OCI-LY7 (cell line): ENCODE data around the gene FAM171A2. TPM values are rescaled to one million over a fixed set of nuclear protein-coding genes. Genes with fewer than 3 reads are reported as not detected.

Source experiments
- BruUV-seq: library from RNA; stranded (reverse); fragments of 400-500 nt; replicated peaks from 2 replicates; lab custom pipeline; 2021; lab: Mats Ljungman, UMichigan
- CTCF ChIA-PET: fragments of 300-600 bp; sonication (Branson Sonifier 250); formaldehyde crosslinking; loops from one replicate; lab custom pipeline; 2022; ENCODE audit warnings: antibody characterized with exemption; ENCODE audit not compliant: unreplicated experiment; lab: Charles Lee
- POLR2A ChIA-PET: fragments of 300-600 bp; sonication (Branson Sonifier 250); formaldehyde crosslinking; loops from one replicate; lab custom pipeline; 2022; ENCODE audit warnings: antibody characterized with exemption; lab: Charles Lee
- DNase-seq: peaks from one replicate; pipeline ENCODE4 v3.0.0-alpha.2; 2015; ENCODE audit warnings: low spot score
- H2AFZ ChIP-seq: fragments of 200-600 bp; sonication (generic), shearing (Covaris generic); 2 replicates; pipeline ENCODE4 v1.6.1; 2014; ENCODE audit warnings: mild to moderate bottlenecking, antibody characterized with exemption, low read length, moderate library complexity
- H3K27ac ChIP-seq: fragments of 200-600 bp; sonication (generic); 2 replicates; pipeline ENCODE4 v1.5.1; 2014; ENCODE audit warnings: mixed run types, low read depth, mild to moderate bottlenecking, moderate library complexity, low read length, inconsistent platforms; ENCODE audit not compliant: poor library complexity, severe bottlenecking
- H3K36me3 ChIP-seq: fragments of 200-600 bp; sonication (generic); 2 replicates; pipeline ENCODE4 v1.6.1; 2014; ENCODE audit warnings: mild to moderate bottlenecking, antibody characterized with exemption, low read length, moderate library complexity, mixed read lengths; ENCODE audit not compliant: insufficient read depth
- H3K4me1 ChIP-seq: fragments of 200-600 bp; sonication (generic); 2 replicates; pipeline ENCODE4 v1.5.1; 2014; ENCODE audit warnings: mild to moderate bottlenecking, low read length; ENCODE audit not compliant: insufficient read depth, poor library complexity, severe bottlenecking
- H3K4me2 ChIP-seq: fragments of 200-600 bp; sonication (generic); 2 replicates; pipeline ENCODE4 v1.6.1; 2014; ENCODE audit warnings: mild to moderate bottlenecking, low read length
- H3K4me3 ChIP-seq: fragments of 200-600 bp; sonication (generic); 2 replicates; pipeline ENCODE4 v1.5.1; 2014; ENCODE audit warnings: mild to moderate bottlenecking, low read depth, low read length; ENCODE audit not compliant: poor library complexity, severe bottlenecking
- H3K79me2 ChIP-seq: fragments of 200-600 bp; sonication (generic); 2 replicates; pipeline ENCODE4 v1.6.1; 2016; ENCODE audit warnings: low read depth, mild to moderate bottlenecking, low read length, moderate library complexity, mixed read lengths; ENCODE audit not compliant: insufficient read depth
- H3K9me2 ChIP-seq: fragments of 200-600 bp; sonication (generic); 2 replicates; pipeline ENCODE4 v1.6.1; 2016; ENCODE audit warnings: mild to moderate bottlenecking, low read length, mixed read lengths; ENCODE audit not compliant: insufficient read depth
- H3K9me3 ChIP-seq: fragments of 200-600 bp; sonication (generic); 2 replicates; pipeline ENCODE4 v1.6.1; 2014; ENCODE audit warnings: mild to moderate bottlenecking, mixed run types, low read length, mixed read lengths
- H4K20me1 ChIP-seq: fragments of 200-600 bp; sonication (generic); 2 replicates; pipeline ENCODE4 v1.6.1; 2014; ENCODE audit warnings: mild to moderate bottlenecking, antibody characterized with exemption, low read length, moderate library complexity, mixed read lengths; ENCODE audit not compliant: insufficient read depth
- EZH2phosphoT487 ChIP-seq: fragments of 200-600 bp; sonication (generic); IDR thresholded peaks from 2 replicates; pipeline ENCODE4 v1.6.1; 2018; ENCODE audit warnings: low read depth, borderline replicate concordance, mild to moderate bottlenecking, mixed run types, antibody characterized with exemption, low read length, moderate library complexity, mixed read lengths
- intact Hi-C: fragments of 100-400 bp; cut with micrococcal nuclease; formaldehyde crosslinking; loops from one replicate; pipeline ENCODE4 v1.10.0; 2022; ENCODE audit not compliant: unreplicated experiment
- total RNA-seq, 2 experiments: library from RNA; depleted of rRNA in 1 of 2; stranded (reverse); fragments of >200 nt in 1 of 2; shearing (Covaris generic) in 1 of 2; gene quantifications; 2 replicates each; pipeline ENCODE4 v1.2.3, GENCODE V29; 2014 to 2022
- TF ChIP-seq, protein P1 (sequence below): fragments of 200-600 bp; sonication (generic); conservative IDR thresholded peaks from 2 replicates; pipeline ENCODE4 v1.5.1; 2014; ENCODE audit warnings: mild to moderate bottlenecking, antibody characterized with exemption, low read length, moderate library complexity, mixed read lengths

FAM171A2 gene
- total RNA-seq, 2 experiments from 2014 or later = 3.4 to 4.6 TPM

DNA sequence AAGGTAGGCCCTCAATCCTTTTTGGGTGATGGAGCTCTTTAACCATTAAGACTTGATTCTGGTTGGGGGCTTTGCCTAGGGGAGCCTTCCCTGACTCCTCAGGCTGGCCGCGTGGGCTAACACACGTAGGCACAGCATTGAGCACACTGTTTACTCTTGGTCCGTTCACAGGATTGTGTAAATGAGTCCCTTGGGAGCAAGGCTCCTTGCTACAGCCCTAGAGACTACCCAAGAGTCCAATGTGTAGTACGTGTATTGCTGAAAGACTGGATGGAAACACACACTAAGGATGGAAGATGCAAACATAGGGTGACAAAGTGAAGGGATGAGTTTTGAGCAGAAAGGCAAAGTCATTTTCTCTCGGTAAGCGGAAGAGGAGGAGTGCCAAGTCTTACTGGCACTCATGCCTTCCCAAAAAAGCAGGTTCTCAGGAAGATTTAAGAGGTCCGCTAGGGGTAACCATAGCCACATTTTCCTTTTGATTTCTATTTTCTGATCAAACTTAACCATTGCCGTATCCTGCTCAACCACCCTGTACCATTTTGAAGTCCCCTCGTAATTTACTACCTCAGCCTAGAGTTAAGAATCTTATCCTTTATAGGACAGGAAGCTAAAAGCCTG, 26.7 kb upstream of the FAM171A2 start:
- Histone ChIP-seq H4K20me1 (no peaks in the 10 kb centered on the region), H3K79me2 (no peaks in the 10 kb centered on the region), H3K9me3 (no peaks in the 10 kb centered on the region), H3K9me2 (no peaks in the 10 kb centered on the region), H3K36me3 (no peaks in the 10 kb centered on the region), H3K4me2 (no peak overlapping the region), H3K4me3 (no peak overlapping the region), H3K27ac (no peak overlapping the region), H3K4me1 (peaks cover 2% of the 10 kb centered on the region), H2AFZ (no peak overlapping the region)
- ChIA-PET CTCF (no interaction called here), POLR2A (interaction anchor here (0.6 kb wide), 1 partner anchor 420 kb away, joined by 4 read pairs; no protein-coding TSS in a partner anchor)
- BruUV-seq = no TSS peak
- intact Hi-C loops = no loop called here
- DNase-seq = no peak
- TF ChIP-seq EZH2phosphoT487 = no peak
- TF ChIP-seq, protein P1, sequence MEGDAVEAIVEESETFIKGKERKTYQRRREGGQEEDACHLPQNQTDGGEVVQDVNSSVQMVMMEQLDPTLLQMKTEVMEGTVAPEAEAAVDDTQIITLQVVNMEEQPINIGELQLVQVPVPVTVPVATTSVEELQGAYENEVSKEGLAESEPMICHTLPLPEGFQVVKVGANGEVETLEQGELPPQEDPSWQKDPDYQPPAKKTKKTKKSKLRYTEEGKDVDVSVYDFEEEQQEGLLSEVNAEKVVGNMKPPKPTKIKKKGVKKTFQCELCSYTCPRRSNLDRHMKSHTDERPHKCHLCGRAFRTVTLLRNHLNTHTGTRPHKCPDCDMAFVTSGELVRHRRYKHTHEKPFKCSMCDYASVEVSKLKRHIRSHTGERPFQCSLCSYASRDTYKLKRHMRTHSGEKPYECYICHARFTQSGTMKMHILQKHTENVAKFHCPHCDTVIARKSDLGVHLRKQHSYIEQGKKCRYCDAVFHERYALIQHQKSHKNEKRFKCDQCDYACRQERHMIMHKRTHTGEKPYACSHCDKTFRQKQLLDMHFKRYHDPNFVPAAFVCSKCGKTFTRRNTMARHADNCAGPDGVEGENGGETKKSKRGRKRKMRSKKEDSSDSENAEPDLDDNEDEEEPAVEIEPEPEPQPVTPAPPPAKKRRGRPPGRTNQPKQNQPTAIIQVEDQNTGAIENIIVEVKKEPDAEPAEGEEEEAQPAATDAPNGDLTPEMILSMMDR = no peak

DNA sequence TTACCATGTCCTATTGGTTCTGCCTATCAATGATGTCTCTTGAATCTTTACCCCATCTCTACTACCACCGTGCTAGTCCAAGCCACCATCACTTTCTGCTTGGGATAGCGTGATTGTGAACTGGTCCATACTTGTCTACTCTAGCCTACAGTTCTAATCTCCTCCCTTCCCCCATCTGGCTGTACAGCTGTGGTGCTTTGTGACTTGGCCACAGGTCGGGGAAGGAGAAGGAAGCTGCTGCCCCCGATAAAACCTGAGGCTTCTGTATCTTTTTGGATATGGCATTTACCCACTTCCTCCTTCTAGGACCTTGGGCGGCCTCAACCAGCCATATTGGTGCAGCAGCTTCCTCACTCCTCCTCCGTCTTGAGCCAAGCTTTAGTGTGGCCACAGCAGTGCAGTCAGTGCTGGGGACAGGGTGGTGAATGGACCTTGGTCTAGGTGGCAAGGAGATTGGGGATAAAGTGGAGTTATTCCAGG, 26.1 kb upstream of the FAM171A2 start:
- BruUV-seq = no TSS peak
- Histone ChIP-seq H3K27ac (no peak overlapping the region), H4K20me1 (no peaks in the 10 kb centered on the region), H3K4me1 (peaks cover 7% of the 10 kb centered on the region), H3K79me2 (no peaks in the 10 kb centered on the region), H3K9me2 (no peaks in the 10 kb centered on the region), H2AFZ (no peak overlapping the region), H3K9me3 (no peaks in the 10 kb centered on the region), H3K4me2 (no peak overlapping the region), H3K36me3 (no peaks in the 10 kb centered on the region), H3K4me3 (no peak overlapping the region)
- POLR2A ChIA-PET = no interaction called here
- TF ChIP-seq EZH2phosphoT487 = no peak
- TF ChIP-seq, protein P1 = no peak
- intact Hi-C loops = no loop called here
- DNase-seq = peak; percentile 11
- CTCF ChIA-PET = no interaction called here

DNA sequence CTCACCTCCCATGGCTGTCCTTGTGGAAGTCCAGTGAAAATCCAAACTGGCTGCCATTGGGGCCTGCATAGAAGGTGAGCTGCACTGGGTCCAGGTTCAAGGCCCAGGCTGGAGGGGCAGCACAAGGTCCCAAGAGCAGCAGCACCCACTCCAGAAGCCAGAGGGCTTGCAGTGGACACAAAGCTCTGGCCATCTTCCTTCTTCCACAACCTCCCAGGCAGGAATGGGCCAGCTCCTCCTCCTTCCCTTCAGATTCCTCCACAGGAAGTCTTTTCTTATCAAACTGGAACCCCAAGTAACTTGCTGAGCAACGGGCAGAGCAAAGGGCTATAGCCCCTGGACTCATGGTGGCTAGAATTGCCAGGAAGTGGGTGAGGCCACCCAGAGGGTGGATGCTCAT, 25.6 kb upstream of the FAM171A2 start, which contains the start of gene ITGA2B:
TSS of gene ITGA2B (minus strand) at position 369 of the 400 bp plus-strand sequence. CDS start at position 193, 176 bp downstream.
- no peak within 1 kb of the TSS for H3K27ac ChIP-seq
- no peaks in the 10 kb centered on the region for H3K9me2 ChIP-seq
- DNase-seq = no peak
- no peaks in the 10 kb centered on the region for H3K36me3 ChIP-seq
- H2AFZ ChIP-seq = no peak within 1 kb of the TSS
- H3K79me2 ChIP-seq = no peaks in the 10 kb centered on the region
- ChIA-PET CTCF (no interaction called here), POLR2A (no interaction called here)
- H3K4me1 ChIP-seq = peaks cover 7% of the 10 kb centered on the region
- intact Hi-C loops = no loop called here
- TF ChIP-seq, protein P1 = no peak
- no peak for TF ChIP-seq EZH2phosphoT487
- H4K20me1 ChIP-seq = no peaks in the 10 kb centered on the region
- H3K4me3 ChIP-seq = no peak within 1 kb of the TSS
- H3K4me2 ChIP-seq = no peak within 1 kb of the TSS
- H3K9me3 ChIP-seq = no peaks in the 10 kb centered on the region
- BruUV-seq = no TSS peak
